Uterus (tissue), 4 donors: ENCODE data around the gene PFN4. TPM values are rescaled to one million over a fixed set of nuclear protein-coding genes. Genes with fewer than 3 reads are reported as not detected.

Source experiments
- DNase-seq, 2 donors: peaks; one replicate each; pipeline ENCODE4 v3.0.0-alpha.2; 2019 to 2020
- H3K27ac ChIP-seq, 2 donors: fragments of 200-600 bp; sonication (generic); 1 replicate in 1 of 2; 2 replicates in 1 of 2; pipeline ENCODE4 v1.5.1; 2016 to 2018
- H3K27me3 ChIP-seq, 2 donors: fragments of 200-600 bp; sonication (generic); one replicate each; pipeline ENCODE4 v1.5.1; 2018 to 2019; ENCODE audit warnings: control low read depth in 1 of 2
- H3K36me3 ChIP-seq, 2 donors: fragments of 200-600 bp; sonication (generic); one replicate each; pipeline ENCODE4 v1.5.1; 2019; ENCODE audit warnings: control low read depth in 1 of 2
- H3K4me1 ChIP-seq, 2 donors: fragments of 200-600 bp; sonication (generic); one replicate each; pipeline ENCODE4 v1.5.1; 2018 to 2019; ENCODE audit warnings: control low read depth in 1 of 2
- H3K4me3 ChIP-seq, 2 donors: fragments of 200-600 bp; sonication (generic); 1 replicate in 1 of 2; 2 replicates in 1 of 2; pipeline ENCODE4 v1.5.1; 2018 to 2019; ENCODE audit warnings: mild to moderate bottlenecking in 1 of 2
- H3K9me3 ChIP-seq, 2 donors: fragments of 200-600 bp; sonication (generic); one replicate each; pipeline ENCODE4 v1.5.1; 2019; ENCODE audit warnings: control low read depth in 1 of 2
- POLR2A ChIP-seq, 2 donors: fragments of 450-650 bp; IDR thresholded peaks; one replicate each; pipeline ENCODE4 v1.6.1; 2016; ENCODE audit warnings: antibody characterized with exemption in 2 of 2, mild to moderate bottlenecking in 1 of 2, moderate library complexity in 1 of 2
- intact Hi-C: fragments of 100-400 bp; cut with DNase I; formaldehyde crosslinking; loops from one replicate; pipeline ENCODE4 v1.15.1; 2023; ENCODE audit warnings: low total_unique reads
- total RNA-seq, 4 donors: library from RNA; depleted of rRNA in 3 of 4; stranded (reverse); fragments of >200 nt in 3 of 4; gene quantifications; one replicate each; pipeline versions ENCODE4 v1.1.0 to v1.2.4, GENCODE V29; 2014 to 2023
- TF ChIP-seq, protein P1 (sequence below), 4 experiments: fragments of 200-600 bp in 2 of 4; fragments of 450-650 bp in 2 of 4; sonication (generic) in 2 of 4; IDR thresholded peaks; one replicate each; pipeline ENCODE4 v1.5.1; 2016 to 2019; ENCODE audit warnings: antibody characterized with exemption in 4 of 4, mild to moderate bottlenecking in 2 of 4, moderate library complexity in 1 of 4
- donor health status: DM: yes; HTN: yes; CAD: no.

Gene PFN4
- total RNA-seq, 4 donors from 2014 or later: 0.95 to 2.0 TPM; not detected in 2

- H3K36me3 ChIP-seq: no peaks in the 10 kb centered on the region
- no peaks in the 10 kb centered on the region for H3K9me3 ChIP-seq
- TF ChIP-seq, protein P1, sequence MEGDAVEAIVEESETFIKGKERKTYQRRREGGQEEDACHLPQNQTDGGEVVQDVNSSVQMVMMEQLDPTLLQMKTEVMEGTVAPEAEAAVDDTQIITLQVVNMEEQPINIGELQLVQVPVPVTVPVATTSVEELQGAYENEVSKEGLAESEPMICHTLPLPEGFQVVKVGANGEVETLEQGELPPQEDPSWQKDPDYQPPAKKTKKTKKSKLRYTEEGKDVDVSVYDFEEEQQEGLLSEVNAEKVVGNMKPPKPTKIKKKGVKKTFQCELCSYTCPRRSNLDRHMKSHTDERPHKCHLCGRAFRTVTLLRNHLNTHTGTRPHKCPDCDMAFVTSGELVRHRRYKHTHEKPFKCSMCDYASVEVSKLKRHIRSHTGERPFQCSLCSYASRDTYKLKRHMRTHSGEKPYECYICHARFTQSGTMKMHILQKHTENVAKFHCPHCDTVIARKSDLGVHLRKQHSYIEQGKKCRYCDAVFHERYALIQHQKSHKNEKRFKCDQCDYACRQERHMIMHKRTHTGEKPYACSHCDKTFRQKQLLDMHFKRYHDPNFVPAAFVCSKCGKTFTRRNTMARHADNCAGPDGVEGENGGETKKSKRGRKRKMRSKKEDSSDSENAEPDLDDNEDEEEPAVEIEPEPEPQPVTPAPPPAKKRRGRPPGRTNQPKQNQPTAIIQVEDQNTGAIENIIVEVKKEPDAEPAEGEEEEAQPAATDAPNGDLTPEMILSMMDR (IDR thresholded peaks at IDR 0.05): no peak
- TF ChIP-seq POLR2A (IDR thresholded peaks at IDR 0.05): no peak
- intact Hi-C loops: no loop called here
- no peaks in the 10 kb centered on the region for H3K27me3 ChIP-seq
- H3K4me3 ChIP-seq: peak overlapping the region; percentile 73 to 84
- peak in 1 of 2 donors; percentile 38 for DNase-seq
- peaks cover 0 to 4% of the 10 kb centered on the region in 2 donors for H3K4me1 ChIP-seq
- H3K27ac ChIP-seq: peak overlapping the region; percentile 92 to 97
Measured at GRCh38 chr2:24123922-24124580, 917 bp upstream of the PFN4 start.

DNA sequence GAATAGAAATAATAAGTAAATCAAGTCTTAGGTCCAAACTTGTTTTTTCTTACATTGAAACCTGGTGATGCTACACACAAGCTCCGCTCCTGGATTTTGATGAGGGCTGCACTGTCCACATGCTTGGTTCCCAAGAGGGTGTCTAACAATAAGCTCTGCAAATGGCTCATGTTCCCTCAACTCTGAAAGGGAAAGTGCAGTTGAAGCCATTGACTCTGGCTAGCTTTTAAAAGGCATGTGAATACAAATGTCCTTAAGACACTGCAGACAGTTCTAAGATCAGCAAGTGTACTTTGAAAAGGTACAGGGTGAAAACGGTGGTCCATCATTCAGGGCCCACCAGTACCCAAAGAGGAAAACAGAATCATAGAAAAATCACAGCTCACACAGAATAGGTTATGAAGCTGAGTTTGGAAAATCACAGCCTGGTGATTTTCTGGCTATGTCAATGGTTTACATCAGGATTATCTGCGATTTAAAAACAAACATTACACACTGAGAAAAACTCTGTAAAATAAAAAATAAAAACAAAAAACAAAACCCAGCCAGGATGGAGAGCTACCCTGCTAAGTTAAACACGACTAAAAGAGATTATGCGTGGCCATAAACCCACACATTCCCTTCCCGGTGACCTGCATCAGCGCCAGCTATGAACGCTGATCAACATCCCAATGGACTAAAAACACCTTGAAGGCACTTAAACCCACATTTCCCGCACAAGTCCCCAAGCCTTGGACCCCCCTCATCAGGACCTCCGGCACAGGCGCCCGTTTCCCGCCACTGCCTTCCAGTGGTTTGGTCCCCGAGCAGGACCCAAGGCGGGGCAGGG lies 554 bp downstream of the PFN4 start:
- H3K9me3 ChIP-seq: no peaks in the 10 kb centered on the region
- no peaks in the 10 kb centered on the region for H3K27me3 ChIP-seq
- no peak for DNase-seq
- peak overlapping the region; percentile 73 to 84 for H3K4me3 ChIP-seq
- intact Hi-C loops: no loop called here
- no peaks in the 10 kb centered on the region for H3K36me3 ChIP-seq
- H3K4me1 ChIP-seq: peaks cover 0 to 4% of the 10 kb centered on the region in 2 donors
- H3K27ac ChIP-seq: peak overlapping the region; percentile 92 to 97
- TF ChIP-seq POLR2A (IDR thresholded peaks at IDR 0.05): no peak

GRCh38 chr2:24121469-24121868 lies 1.7 kb downstream of the PFN4 start:
- H3K4me1 ChIP-seq: peaks cover 0 to 4% of the 10 kb centered on the region in 2 donors

GRCh38 chr2:24121066-24121465 lies 2.1 kb downstream of the PFN4 start:
- no peaks in the 10 kb centered on the region for H3K27me3 ChIP-seq
- TF ChIP-seq POLR2A (IDR thresholded peaks at IDR 0.05): no peak
- TF ChIP-seq, protein P1 (IDR thresholded peaks at IDR 0.05): no peak
- intact Hi-C loops: no loop called here
- no peaks in the 10 kb centered on the region for H3K9me3 ChIP-seq
- no peak for DNase-seq
- no peak overlapping the region for H3K27ac ChIP-seq
- H3K36me3 ChIP-seq: no peaks in the 10 kb centered on the region
- H3K4me3 ChIP-seq: no peak overlapping the region
- peaks cover 0 to 4% of the 10 kb centered on the region in 2 donors for H3K4me1 ChIP-seq

More at GRCh38 chr2:24121469-24121868, 1.7 kb downstream of the PFN4 start:
- intact Hi-C loops: no loop called here
- DNase-seq: no peak
- H3K9me3 ChIP-seq: no peaks in the 10 kb centered on the region
- TF ChIP-seq, protein P1 (IDR thresholded peaks at IDR 0.05): no peak
- TF ChIP-seq POLR2A (IDR thresholded peaks at IDR 0.05): no peak
- H3K36me3 ChIP-seq: no peaks in the 10 kb centered on the region
- H3K4me3 ChIP-seq: no peak overlapping the region
- H3K27ac ChIP-seq: no peak overlapping the region
- H3K27me3 ChIP-seq: no peaks in the 10 kb centered on the region

- intact Hi-C loops: no loop called here
- no peak overlapping the region for H3K4me3 ChIP-seq
- H3K9me3 ChIP-seq: no peaks in the 10 kb centered on the region
- no peak overlapping the region for H3K27ac ChIP-seq
- H3K36me3 ChIP-seq: no peaks in the 10 kb centered on the region
- H3K4me1 ChIP-seq: no peaks in the 10 kb centered on the region
- H3K27me3 ChIP-seq: no peaks in the 10 kb centered on the region
- TF ChIP-seq POLR2A (IDR thresholded peaks at IDR 0.05): no peak
- TF ChIP-seq, protein P1 (IDR thresholded peaks at IDR 0.05): no peak
- no peak for DNase-seq
Measured at GRCh38 chr2:24117902-24118301, 5.2 kb downstream of the PFN4 start.
